Germinal center (tissue), 1 donor: ENCODE data around the gene PAX7.

Experiments used
- DNase-seq: peaks from one replicate; pipeline ENCODE4 v3.0.0; 2012; ENCODE audit warnings: mixed read lengths, low spot score

Gene PAX7

GRCh38 chr1:18641005-18641941, 10.6 kb downstream of the PAX7 start:
- DNase-seq = no peak

GRCh38 chr1:18642278-18643095, 11.8 kb downstream of the PAX7 start:
- DNase-seq = no peak

- no peak for DNase-seq
Observed at GRCh38 chr1:18643154-18644012, 12.7 kb downstream of the PAX7 start.

- no peak for DNase-seq
Observed at GRCh38 chr1:18644013-18644399, 13.4 kb downstream of the PAX7 start.

- no peak for DNase-seq
Observed at GRCh38 chr1:18644446-18644845, 13.8 kb downstream of the PAX7 start.

- no peak for DNase-seq
Observed at GRCh38 chr1:18644973-18645746, 14.5 kb downstream of the PAX7 start.

- no peak for DNase-seq
Observed at GRCh38 chr1:18645747-18646090, 15.1 kb downstream of the PAX7 start.

- no peak for DNase-seq
Observed at GRCh38 chr1:18646091-18646785, 15.6 kb downstream of the PAX7 start.

GRCh38 chr1:18646786-18647410, 16.3 kb downstream of the PAX7 start:
- no peak for DNase-seq

GRCh38 chr1:18647681-18648214, 17.1 kb downstream of the PAX7 start:
- DNase-seq = no peak

GRCh38 chr1:18649693-18650370, 19.2 kb downstream of the PAX7 start:
- DNase-seq = no peak

- no peak for DNase-seq
Observed at GRCh38 chr1:18651713-18652112, 21.1 kb downstream of the PAX7 start.

GRCh38 chr1:18652791-18653190, 22.1 kb downstream of the PAX7 start:
- no peak for DNase-seq

- no peak for DNase-seq
Observed at GRCh38 chr1:18653367-18653766, 22.7 kb downstream of the PAX7 start.

- no peak for DNase-seq
Observed at GRCh38 chr1:18653916-18654315, 23.3 kb downstream of the PAX7 start.

GRCh38 chr1:18654599-18654998, 24.0 kb downstream of the PAX7 start:
- DNase-seq = no peak

GRCh38 chr1:18657506-18658201, 27.0 kb downstream of the PAX7 start:
- DNase-seq = no peak

- no peak for DNase-seq
Observed at GRCh38 chr1:18658831-18659230, 28.2 kb downstream of the PAX7 start.
